ENCODE measurements around the gene CASR.

DNA sequence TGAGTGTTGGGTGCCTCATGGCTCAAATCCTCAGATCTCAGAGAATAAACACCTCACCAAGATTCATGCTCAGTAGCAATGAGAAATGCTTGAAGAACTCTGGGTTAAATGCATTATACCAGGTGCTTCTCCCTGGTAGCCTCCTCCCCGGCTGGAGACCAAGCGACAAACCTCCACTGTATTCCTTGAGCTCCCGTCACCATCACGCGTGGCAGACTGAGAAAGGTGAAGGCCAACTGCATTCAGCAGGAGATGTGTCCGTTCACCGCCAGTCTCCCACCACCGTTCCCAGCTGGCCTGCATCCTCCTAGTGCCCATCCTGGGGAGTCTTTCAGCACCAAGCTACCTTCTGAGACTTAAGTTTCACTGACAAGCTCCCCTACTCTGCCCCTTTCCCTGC, 149.1 kb downstream of the CASR start:
- TF ChIP-seq, protein P1, sequence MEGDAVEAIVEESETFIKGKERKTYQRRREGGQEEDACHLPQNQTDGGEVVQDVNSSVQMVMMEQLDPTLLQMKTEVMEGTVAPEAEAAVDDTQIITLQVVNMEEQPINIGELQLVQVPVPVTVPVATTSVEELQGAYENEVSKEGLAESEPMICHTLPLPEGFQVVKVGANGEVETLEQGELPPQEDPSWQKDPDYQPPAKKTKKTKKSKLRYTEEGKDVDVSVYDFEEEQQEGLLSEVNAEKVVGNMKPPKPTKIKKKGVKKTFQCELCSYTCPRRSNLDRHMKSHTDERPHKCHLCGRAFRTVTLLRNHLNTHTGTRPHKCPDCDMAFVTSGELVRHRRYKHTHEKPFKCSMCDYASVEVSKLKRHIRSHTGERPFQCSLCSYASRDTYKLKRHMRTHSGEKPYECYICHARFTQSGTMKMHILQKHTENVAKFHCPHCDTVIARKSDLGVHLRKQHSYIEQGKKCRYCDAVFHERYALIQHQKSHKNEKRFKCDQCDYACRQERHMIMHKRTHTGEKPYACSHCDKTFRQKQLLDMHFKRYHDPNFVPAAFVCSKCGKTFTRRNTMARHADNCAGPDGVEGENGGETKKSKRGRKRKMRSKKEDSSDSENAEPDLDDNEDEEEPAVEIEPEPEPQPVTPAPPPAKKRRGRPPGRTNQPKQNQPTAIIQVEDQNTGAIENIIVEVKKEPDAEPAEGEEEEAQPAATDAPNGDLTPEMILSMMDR (IDR thresholded peaks at IDR 0.05), result no peak
- TF ChIP-seq POLR2A (IDR thresholded peaks at IDR 0.05), result no peak
